T-helper 17 cell (primary cell): ENCODE data around the gene PCYOX1L. TPM values are rescaled to one million over a fixed set of nuclear protein-coding genes. Genes with fewer than 3 reads are reported as not detected.
A peak's percentile ranks its signal among the peaks of the same experiment; 100 is the strongest.

Experiments used
- ATAC-seq: fragments of 150-1000 bp; cut with Tn5 transposase; 2 replicates; pipeline ENCODE4 v1.10.0; 2021; ENCODE audit warnings: mild to moderate bottlenecking, moderate library complexity
- DNase-seq, 3 donors: peaks; one replicate each; pipeline versions ENCODE4 v3.0.0 to v3.0.0-alpha.2; 2020 to 2021
- H3K9me3 ChIP-seq: one replicate; pipeline ENCODE4 v1.7.0; 2013; ENCODE audit warnings: low read length, mild to moderate bottlenecking; ENCODE audit not compliant: control insufficient read depth, poor library complexity, severe bottlenecking
- H3K27ac Mint-ChIP-seq: one replicate; pipeline ENCODE4 v1.8.0; 2022; ENCODE audit warnings: mild to moderate bottlenecking, moderate library complexity, mixed read lengths
- H3K27me3 Mint-ChIP-seq: one replicate; pipeline ENCODE4 v1.8.0; 2022; ENCODE audit warnings: mixed read lengths
- H3K36me3 Mint-ChIP-seq: one replicate; pipeline ENCODE4 v1.8.0; 2022; ENCODE audit warnings: low read depth, mixed read lengths
- H3K4me1 Mint-ChIP-seq: one replicate; pipeline ENCODE4 v1.8.0; 2022; ENCODE audit warnings: mild to moderate bottlenecking, mixed read lengths
- H3K4me3 Mint-ChIP-seq: one replicate; pipeline ENCODE4 v1.8.0; 2022; ENCODE audit warnings: mild to moderate bottlenecking, moderate library complexity, mixed read lengths
- total RNA-seq, 4 donors: library from RNA in 2 of 4; stranded (reverse) in 2 of 4; gene quantifications; one replicate each; pipeline ENCODE4 v1.2.3 and lab custom pipeline; 2022 to 2026

The PCYOX1L gene
- total RNA-seq, 2 donors from 2014 or later: 33.1 to 35.0 TPM

GRCh38 chr5:149365418-149365817 is 7.6 kb downstream of the PCYOX1L start:
- H3K27me3 Mint-ChIP-seq: no peaks in the 10 kb centered on the region
- no peaks in the 10 kb centered on the region for H3K9me3 ChIP-seq
- H3K27ac Mint-ChIP-seq: peak overlapping the region; percentile 32
- DNase-seq: no peak
- ATAC-seq: no peak
- peaks cover 30% of the 10 kb centered on the region for H3K4me1 Mint-ChIP-seq
- peaks cover 5% of the 10 kb centered on the region for H3K36me3 Mint-ChIP-seq
- H3K4me3 Mint-ChIP-seq: no peak overlapping the region

- H3K27ac Mint-ChIP-seq: peak overlapping the region; percentile 27
- no peak overlapping the region for H3K4me3 Mint-ChIP-seq
- ATAC-seq (no peak), DNase-seq (no peak)
- no peaks in the 10 kb centered on the region for H3K27me3 Mint-ChIP-seq
- no peaks in the 10 kb centered on the region for H3K9me3 ChIP-seq
- peaks cover 27% of the 10 kb centered on the region for H3K4me1 Mint-ChIP-seq
- H3K36me3 Mint-ChIP-seq: peaks cover 5% of the 10 kb centered on the region
These were observed 8.4 kb downstream of the PCYOX1L start for GRCh38 chr5:149366169-149366729.

DNA sequence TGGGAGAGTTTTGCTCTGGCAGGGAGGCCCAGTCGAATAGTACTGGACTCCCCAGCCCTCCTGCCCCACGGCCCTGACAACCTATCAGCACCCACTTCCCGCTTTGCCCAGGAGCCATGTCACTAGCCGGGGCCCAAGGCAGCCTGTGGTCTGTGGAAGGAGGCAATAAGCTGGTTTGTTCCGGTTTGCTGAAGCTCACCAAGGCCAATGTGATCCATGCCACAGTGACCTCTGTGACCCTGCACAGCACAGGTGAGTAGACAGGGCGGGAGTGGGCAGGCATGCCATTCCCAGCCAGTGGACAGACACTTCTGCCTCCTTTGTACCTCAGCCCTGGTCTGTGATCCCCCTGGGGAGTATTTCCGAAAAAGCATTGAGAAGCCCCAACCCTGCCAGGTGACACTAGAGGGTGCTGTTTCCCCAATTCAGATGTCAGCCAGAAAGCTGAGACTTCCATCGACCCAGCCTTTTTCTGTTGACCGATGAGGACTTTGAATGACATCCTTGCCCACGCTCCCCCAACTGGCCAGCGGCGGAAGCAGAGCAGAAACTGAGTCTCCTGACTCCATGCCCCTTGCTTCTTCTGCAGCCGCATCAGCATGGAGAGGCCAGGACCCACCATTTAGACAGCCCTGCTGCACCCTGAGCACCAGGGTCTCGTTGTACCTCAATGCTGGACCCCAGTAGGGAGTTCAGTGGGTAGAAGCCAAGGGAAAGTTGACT is 9.6 kb downstream of the PCYOX1L start:
- Mint-ChIP-seq H3K36me3 (peaks cover 5% of the 10 kb centered on the region), H3K4me3 (no peak overlapping the region), H3K27me3 (no peaks in the 10 kb centered on the region), H3K27ac (peak overlapping the region; percentile 14), H3K4me1 (peaks cover 29% of the 10 kb centered on the region)
- DNase-seq: peak in 2 of 3 donors; percentile 20 to 47
- no peaks in the 10 kb centered on the region for H3K9me3 ChIP-seq
- ATAC-seq: peak; percentile 77

- H3K4me1 Mint-ChIP-seq: peaks cover 27% of the 10 kb centered on the region
- DNase-seq: no peak
- H3K36me3 Mint-ChIP-seq: peaks cover 5% of the 10 kb centered on the region
- no peak for ATAC-seq
- H3K4me3 Mint-ChIP-seq: no peak overlapping the region
- H3K27me3 Mint-ChIP-seq: no peaks in the 10 kb centered on the region
- no peaks in the 10 kb centered on the region for H3K9me3 ChIP-seq
- H3K27ac Mint-ChIP-seq: no peak overlapping the region
These were observed 10.3 kb downstream of the PCYOX1L start for GRCh38 chr5:149367972-149368645.

DNA sequence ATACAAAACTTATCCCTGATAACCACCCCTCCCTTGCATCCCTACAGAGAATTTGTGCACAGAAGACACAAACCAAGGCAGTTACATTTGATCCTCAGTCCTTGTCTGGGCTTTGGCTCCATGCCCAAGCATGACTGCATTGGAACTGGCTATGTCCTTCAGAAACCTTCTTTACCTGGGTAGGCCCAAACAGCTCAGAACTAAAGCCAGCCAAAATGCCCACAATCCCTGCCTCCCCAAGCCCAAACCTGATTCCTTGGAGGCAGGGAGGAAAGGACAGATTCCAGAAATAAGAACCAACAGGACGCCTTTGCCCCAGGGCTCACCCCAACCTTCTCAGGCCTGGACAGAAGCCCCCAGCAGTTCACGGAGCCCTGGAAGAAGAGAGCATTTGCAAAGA is 13.0 kb downstream of the PCYOX1L start:
- no peaks in the 10 kb centered on the region for H3K27me3 Mint-ChIP-seq
- H3K4me1 Mint-ChIP-seq: peaks cover 23% of the 10 kb centered on the region
- H3K4me3 Mint-ChIP-seq: no peak overlapping the region
- no peaks in the 10 kb centered on the region for H3K36me3 Mint-ChIP-seq
- H3K9me3 ChIP-seq: no peaks in the 10 kb centered on the region
- DNase-seq (no peak), ATAC-seq (no peak)
- no peak overlapping the region for H3K27ac Mint-ChIP-seq

DNA sequence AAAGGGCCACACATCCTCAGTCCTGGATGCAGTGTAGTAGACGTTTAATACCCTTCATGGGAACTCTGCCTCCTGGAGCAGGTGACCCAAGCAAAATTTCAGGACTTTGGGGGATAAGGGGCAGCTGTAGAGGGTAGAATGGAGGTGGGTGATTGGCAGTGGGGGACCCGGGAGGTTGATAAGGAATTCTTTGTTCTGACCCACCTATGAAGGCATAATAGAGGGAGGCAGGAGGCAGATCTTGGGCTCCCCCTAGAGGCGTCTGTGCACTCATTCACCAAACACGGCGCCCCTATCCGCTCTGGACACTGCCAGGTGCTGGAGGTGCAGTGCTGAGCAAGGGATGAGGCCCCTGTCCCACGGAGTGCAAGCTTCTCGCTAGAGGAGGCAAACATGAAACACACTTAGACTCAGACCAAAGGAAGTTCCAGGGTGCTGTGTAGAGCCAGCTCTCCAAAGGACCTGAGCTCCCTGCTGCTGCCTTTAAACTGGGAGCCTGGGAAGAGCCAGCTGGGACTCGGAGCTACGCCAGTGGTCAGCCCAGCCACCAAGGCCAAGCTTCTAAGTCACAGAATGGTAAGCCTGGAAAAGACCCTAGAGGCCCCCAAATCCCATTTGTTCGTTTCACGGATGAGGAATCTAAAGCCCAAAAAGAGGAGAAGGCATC is 13.6 kb downstream of the PCYOX1L start:
- H3K4me1 Mint-ChIP-seq: peaks cover 23% of the 10 kb centered on the region
- H3K36me3 Mint-ChIP-seq: no peaks in the 10 kb centered on the region
- peak; percentile 46 to 68 (median 55) for DNase-seq
- peak; percentile 90 for ATAC-seq
- no peak overlapping the region for H3K27ac Mint-ChIP-seq
- no peak overlapping the region for H3K4me3 Mint-ChIP-seq
- no peaks in the 10 kb centered on the region for H3K27me3 Mint-ChIP-seq
- no peaks in the 10 kb centered on the region for H3K9me3 ChIP-seq

DNA sequence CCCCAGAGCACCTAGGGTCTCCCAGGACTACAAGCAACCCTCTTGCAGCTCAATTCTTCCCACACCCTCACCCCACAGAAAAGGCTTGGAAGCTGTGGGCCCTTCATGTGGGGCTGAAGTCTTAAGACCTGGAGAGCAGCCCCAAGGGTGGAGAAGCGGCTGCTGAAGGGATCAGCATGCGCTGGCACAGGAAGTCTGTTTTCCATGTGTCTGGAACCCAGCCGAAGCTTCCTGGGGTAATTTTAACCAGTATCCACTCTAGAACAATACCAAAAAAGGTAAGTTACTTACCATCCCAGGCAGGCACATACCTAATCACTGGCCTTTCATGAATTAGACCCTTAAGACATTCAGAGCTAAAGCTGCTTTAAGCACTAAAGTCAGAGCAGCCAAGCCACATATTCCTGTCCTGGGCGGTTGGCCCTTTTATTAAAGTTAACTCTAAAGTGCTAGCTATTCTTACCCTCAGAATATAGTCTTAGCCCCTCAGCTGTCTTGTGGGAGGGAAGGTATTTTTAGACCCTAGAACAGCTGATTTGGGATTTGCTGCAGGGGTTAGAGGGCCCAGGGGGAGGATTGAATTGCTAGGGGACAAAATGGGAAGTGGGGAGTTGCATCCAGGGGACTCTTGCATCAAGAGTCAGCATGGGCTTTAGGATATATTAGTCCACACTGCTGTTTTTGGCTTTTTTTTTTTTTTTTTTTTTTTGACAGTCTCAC is 14.4 kb downstream of the PCYOX1L start:
- Mint-ChIP-seq H3K27ac (no peak overlapping the region), H3K4me1 (peaks cover 20% of the 10 kb centered on the region), H3K27me3 (no peaks in the 10 kb centered on the region), H3K36me3 (peaks cover 2% of the 10 kb centered on the region), H3K4me3 (no peak overlapping the region)
- DNase-seq (no peak), ATAC-seq (no peak)
- H3K9me3 ChIP-seq: no peaks in the 10 kb centered on the region

DNA sequence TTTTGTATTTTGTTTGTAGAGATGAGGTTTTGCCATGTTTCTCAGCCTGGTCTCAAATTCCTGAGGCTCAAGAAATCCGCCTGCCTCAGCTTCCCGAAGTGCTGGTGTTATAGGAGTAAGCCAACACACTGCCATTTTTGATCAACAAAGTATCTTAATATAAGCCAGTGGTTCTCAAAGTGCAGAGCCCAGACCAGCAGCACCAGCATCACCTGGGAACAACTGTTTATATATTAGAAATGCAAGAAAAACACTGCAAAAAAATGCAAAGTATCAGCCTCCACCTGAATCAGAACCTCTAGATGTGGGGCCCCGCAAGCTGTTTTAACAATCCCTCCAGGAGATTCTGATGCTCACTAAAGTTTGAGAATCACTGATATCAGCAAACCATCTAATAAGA is 15.1 kb downstream of the PCYOX1L start:
- Mint-ChIP-seq H3K4me1 (peaks cover 19% of the 10 kb centered on the region), H3K4me3 (no peak overlapping the region), H3K36me3 (peaks cover 5% of the 10 kb centered on the region), H3K27ac (no peak overlapping the region), H3K27me3 (no peaks in the 10 kb centered on the region)
- no peak for DNase-seq
- ATAC-seq: no peak
- H3K9me3 ChIP-seq: no peaks in the 10 kb centered on the region

DNA sequence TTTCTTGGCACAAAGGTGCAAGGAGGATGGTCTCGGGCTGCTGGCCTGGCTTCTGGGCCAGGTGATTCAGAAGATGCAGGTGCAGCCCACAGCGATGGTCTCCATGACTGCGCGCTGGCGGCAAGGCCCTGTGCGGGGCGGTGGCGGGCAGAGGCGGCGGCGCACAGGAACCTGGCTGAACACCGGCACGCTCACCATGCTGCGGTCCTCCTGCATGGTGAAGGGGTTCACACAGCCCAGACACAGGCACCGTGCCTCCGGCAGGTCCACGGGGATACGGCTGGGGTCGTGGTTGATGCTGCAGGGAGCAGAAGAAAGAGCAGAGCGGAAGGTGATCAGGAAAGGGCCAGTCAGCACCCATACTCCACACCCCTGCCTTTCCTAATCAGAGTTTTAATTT is 16.5 kb downstream of the PCYOX1L start:
- ATAC-seq: no peak
- no peak for DNase-seq
- Mint-ChIP-seq H3K4me1 (peaks cover 13% of the 10 kb centered on the region), H3K27ac (no peak overlapping the region), H3K4me3 (no peak overlapping the region), H3K27me3 (no peaks in the 10 kb centered on the region), H3K36me3 (peaks cover 5% of the 10 kb centered on the region)
- no peaks in the 10 kb centered on the region for H3K9me3 ChIP-seq

DNA sequence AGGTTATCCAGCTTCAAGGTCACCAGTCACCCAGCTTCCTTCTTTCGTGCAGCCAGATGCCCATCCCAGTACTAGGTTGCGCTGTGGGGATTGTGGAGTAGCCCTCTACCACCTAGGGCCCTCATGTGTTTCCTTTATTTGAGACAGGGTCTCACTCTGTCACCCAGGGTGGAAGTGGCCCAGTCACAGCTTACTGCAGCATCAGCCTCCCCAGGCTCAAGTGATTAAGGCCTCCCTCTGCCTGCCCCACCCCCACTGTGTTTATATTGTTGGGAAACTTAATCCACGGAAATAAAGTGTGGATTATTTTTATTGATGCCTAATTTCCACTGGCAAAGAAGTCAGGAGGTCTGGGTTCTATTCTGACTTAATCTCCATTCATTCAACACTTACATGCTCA is 17.0 kb downstream of the PCYOX1L start:
- Mint-ChIP-seq H3K27ac (no peak overlapping the region), H3K4me3 (no peak overlapping the region), H3K36me3 (peaks cover 5% of the 10 kb centered on the region), H3K27me3 (no peaks in the 10 kb centered on the region), H3K4me1 (peaks cover 13% of the 10 kb centered on the region)
- DNase-seq (no peak), ATAC-seq (no peak)
- no peaks in the 10 kb centered on the region for H3K9me3 ChIP-seq

GRCh38 chr5:149375434-149375833 is 17.6 kb downstream of the PCYOX1L start:
- peaks cover 13% of the 10 kb centered on the region for H3K4me1 Mint-ChIP-seq
- no peak for ATAC-seq

GRCh38 chr5:149376104-149376503 is 18.3 kb downstream of the PCYOX1L start:
- H3K36me3 Mint-ChIP-seq: peaks cover 5% of the 10 kb centered on the region
- no peak overlapping the region for H3K4me3 Mint-ChIP-seq
- no peak overlapping the region for H3K27ac Mint-ChIP-seq
- ATAC-seq (no peak), DNase-seq (no peak)
- H3K27me3 Mint-ChIP-seq: peaks cover 5% of the 10 kb centered on the region
- H3K9me3 ChIP-seq: no peaks in the 10 kb centered on the region
- peaks cover 12% of the 10 kb centered on the region for H3K4me1 Mint-ChIP-seq

More at GRCh38 chr5:149375434-149375833, 17.6 kb downstream of the PCYOX1L start:
- H3K9me3 ChIP-seq: no peaks in the 10 kb centered on the region
- no peak for DNase-seq
- H3K27me3 Mint-ChIP-seq: peaks cover 4% of the 10 kb centered on the region
- H3K27ac Mint-ChIP-seq: no peak overlapping the region
- peaks cover 5% of the 10 kb centered on the region for H3K36me3 Mint-ChIP-seq
- H3K4me3 Mint-ChIP-seq: no peak overlapping the region
